ENCODE measurements around the gene NAALADL2.

- TF ChIP-seq EZH2phosphoT487 (IDR thresholded peaks at IDR 0.05; ENCODE audit: borderline replicate concordance, low read length) = no peak
- no peak for TF ChIP-seq EZH2 (IDR thresholded peaks at IDR 0.05; ENCODE audit: low read length, unreplicated experiment)
- TF ChIP-seq CTCF (conservative IDR thresholded peaks at IDR 0.05; ENCODE audit: low read depth, low read length) = no peak
Observed at GRCh38 chr3:175316799-175317198, 457.7 kb downstream of the NAALADL2 start.
